Measurements from ENCODE around the gene FOSB. TPM values are rescaled to one million over a fixed set of nuclear protein-coding genes. Genes with fewer than 3 reads are reported as not detected.

FOSB gene
- total RNA-seq, 2 donors from 2014 or later = 967 to 2,209 TPM

- no peaks in the 10 kb centered on the region for H3K36me3 Mint-ChIP-seq (ENCODE audit: low read depth)
- ATAC-seq (no peak), DNase-seq (no peak)
- no peaks in the 10 kb centered on the region for H3K27me3 Mint-ChIP-seq
- H3K4me3 Mint-ChIP-seq = no peak overlapping the region
- peaks cover 9% of the 10 kb centered on the region for H3K4me1 Mint-ChIP-seq
- H3K27ac Mint-ChIP-seq = no peak overlapping the region
- H3K9me3 ChIP-seq (ENCODE audit: control insufficient read depth, low read length, poor library complexity, severe bottlenecking) = no peaks in the 10 kb centered on the region
Measured at GRCh38 chr19:45489216-45489855, 21.5 kb downstream of the FOSB start.

DNA sequence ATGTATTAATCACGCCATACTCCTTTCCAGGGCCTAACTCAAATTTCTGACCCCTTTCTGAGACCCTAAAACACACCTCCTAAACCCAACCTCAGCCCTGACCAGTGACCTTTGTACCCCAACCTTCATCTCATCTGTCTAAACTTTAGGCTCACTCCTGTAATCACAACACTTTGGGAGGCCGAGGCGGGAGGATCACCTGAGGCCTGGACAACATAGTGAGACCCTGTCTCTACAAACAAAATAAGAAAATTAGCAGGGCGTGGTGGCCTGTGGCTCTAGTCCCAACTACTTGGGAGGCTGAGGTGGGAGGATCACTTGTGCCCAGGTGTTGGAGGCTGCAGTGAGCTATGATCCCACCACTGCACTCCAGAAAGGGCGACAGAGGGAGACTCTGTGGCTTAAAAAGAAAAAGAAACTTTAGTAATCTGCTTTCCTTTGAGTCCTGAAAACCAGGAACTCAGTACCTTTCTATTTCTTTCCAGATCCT, 24.4 kb downstream of the FOSB start:
- H3K4me3 Mint-ChIP-seq = no peak overlapping the region
- H3K36me3 Mint-ChIP-seq (ENCODE audit: low read depth) = no peaks in the 10 kb centered on the region
- H3K9me3 ChIP-seq (ENCODE audit: control insufficient read depth, low read length, poor library complexity, severe bottlenecking) = no peaks in the 10 kb centered on the region
- peaks cover 4% of the 10 kb centered on the region for H3K27me3 Mint-ChIP-seq
- DNase-seq (no peak), ATAC-seq (no peak)
- no peak overlapping the region for H3K27ac Mint-ChIP-seq
- H3K4me1 Mint-ChIP-seq = peaks cover 15% of the 10 kb centered on the region

- Mint-ChIP-seq H3K27me3 (peaks cover 4% of the 10 kb centered on the region), H3K4me1 (peaks cover 20% of the 10 kb centered on the region), H3K36me3 (ENCODE audit: low read depth) (no peaks in the 10 kb centered on the region), H3K4me3 (no peak overlapping the region), H3K27ac (no peak overlapping the region)
- no peak for ATAC-seq
- DNase-seq = no peak
- no peaks in the 10 kb centered on the region for H3K9me3 ChIP-seq (ENCODE audit: control insufficient read depth, low read length, poor library complexity, severe bottlenecking)
Measured at GRCh38 chr19:45492627-45493470, 25.1 kb downstream of the FOSB start.

GRCh38 chr19:45494261-45494916, 26.6 kb downstream of the FOSB start:
- DNase-seq (no peak), ATAC-seq (no peak)
- no peaks in the 10 kb centered on the region for H3K9me3 ChIP-seq (ENCODE audit: control insufficient read depth, low read length, poor library complexity, severe bottlenecking)
- Mint-ChIP-seq H3K4me1 (peaks cover 28% of the 10 kb centered on the region), H3K4me3 (no peak overlapping the region), H3K27me3 (peaks cover 4% of the 10 kb centered on the region), H3K27ac (no peak overlapping the region), H3K36me3 (ENCODE audit: low read depth) (no peaks in the 10 kb centered on the region)

DNA sequence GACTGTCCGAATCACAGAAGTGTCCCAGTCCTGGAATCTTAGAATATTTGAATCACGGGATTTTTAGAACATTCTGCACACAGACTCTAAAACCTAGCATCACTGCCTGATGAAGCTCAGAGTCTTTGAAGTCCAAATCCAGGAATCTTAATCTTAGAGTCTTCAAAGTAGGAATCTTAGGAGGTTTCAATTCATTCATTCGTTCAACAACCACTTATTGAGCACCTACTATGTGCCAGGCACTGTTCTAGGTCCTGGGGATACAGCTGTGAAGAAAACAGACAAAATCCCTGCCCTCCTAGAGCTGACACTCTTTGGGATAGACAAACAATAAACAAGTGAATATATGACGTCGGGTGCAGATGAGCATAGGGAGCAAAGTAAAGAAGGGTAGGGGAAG, 27.4 kb downstream of the FOSB start:
- no peaks in the 10 kb centered on the region for H3K36me3 Mint-ChIP-seq (ENCODE audit: low read depth)
- ATAC-seq (no peak), DNase-seq (no peak)
- peaks cover 32% of the 10 kb centered on the region for H3K4me1 Mint-ChIP-seq
- peaks cover 4% of the 10 kb centered on the region for H3K27me3 Mint-ChIP-seq
- H3K9me3 ChIP-seq (ENCODE audit: control insufficient read depth, low read length, poor library complexity, severe bottlenecking) = no peaks in the 10 kb centered on the region
- peak overlapping the region; percentile 95 for H3K4me3 Mint-ChIP-seq
- H3K27ac Mint-ChIP-seq = no peak overlapping the region

DNA sequence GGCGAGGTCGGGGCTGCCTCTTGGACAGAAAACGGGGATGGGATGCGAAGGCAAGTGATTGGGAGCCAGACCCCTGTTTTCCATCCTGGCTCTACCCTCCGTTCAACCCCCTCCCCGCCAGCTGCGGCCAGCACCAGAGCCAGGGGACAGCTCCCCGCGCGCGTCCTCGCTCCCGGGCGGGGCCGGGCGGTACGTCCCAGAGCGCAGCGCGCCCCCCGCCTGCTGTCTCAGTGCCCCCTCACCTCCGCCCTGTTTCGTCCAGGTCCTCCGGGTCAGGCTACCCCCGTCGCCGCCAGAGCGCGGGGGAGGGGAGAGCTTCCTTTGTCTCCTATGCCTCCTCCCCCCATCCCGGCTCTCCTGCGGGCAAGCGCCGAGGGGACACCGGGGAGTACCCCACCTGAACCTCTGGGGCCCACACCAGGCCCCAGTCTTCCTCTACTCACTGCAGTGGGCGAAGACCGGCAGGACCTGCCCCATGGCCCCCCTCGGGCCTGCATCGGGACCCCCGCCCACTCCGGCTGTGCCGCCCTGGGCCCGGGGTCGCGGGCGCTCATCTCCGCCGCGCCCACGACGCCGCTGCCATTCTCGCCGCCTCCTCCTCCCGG, 28.7 kb downstream of the FOSB start:
- H3K27me3 Mint-ChIP-seq = peaks cover 4% of the 10 kb centered on the region
- H3K36me3 Mint-ChIP-seq (ENCODE audit: low read depth) = peaks cover 2% of the 10 kb centered on the region
- ATAC-seq = peak; percentile 14
- H3K27ac Mint-ChIP-seq = peak overlapping the region; percentile 68
- peak overlapping the region; percentile 95 for H3K4me3 Mint-ChIP-seq
- no peaks in the 10 kb centered on the region for H3K9me3 ChIP-seq (ENCODE audit: control insufficient read depth, low read length, poor library complexity, severe bottlenecking)
- H3K4me1 Mint-ChIP-seq = peaks cover 37% of the 10 kb centered on the region
- peak in 1 of 3 donors; percentile 43 for DNase-seq

- Mint-ChIP-seq H3K4me1 (peaks cover 37% of the 10 kb centered on the region), H3K36me3 (ENCODE audit: low read depth) (peaks cover 2% of the 10 kb centered on the region), H3K27ac (peak overlapping the region; percentile 67), H3K4me3 (peak overlapping the region; percentile 95), H3K27me3 (peaks cover 4% of the 10 kb centered on the region)
- H3K9me3 ChIP-seq (ENCODE audit: control insufficient read depth, low read length, poor library complexity, severe bottlenecking) = no peaks in the 10 kb centered on the region
- DNase-seq (no peak), ATAC-seq (no peak)
Measured at GRCh38 chr19:45497791-45498190, 30.0 kb downstream of the FOSB start.

- Mint-ChIP-seq H3K27ac (peak within 1 kb of the TSS; percentile 67), H3K27me3 (peaks cover 4% of the 10 kb centered on the region), H3K4me3 (peak within 1 kb of the TSS; percentile 95), H3K36me3 (ENCODE audit: low read depth) (peaks cover 2% of the 10 kb centered on the region), H3K4me1 (peaks cover 33% of the 10 kb centered on the region)
- H3K9me3 ChIP-seq (ENCODE audit: control insufficient read depth, low read length, poor library complexity, severe bottlenecking) = no peaks in the 10 kb centered on the region
- ATAC-seq = peak; percentile 66
- peak; percentile 50 to 55 (median 52) for DNase-seq
Measured at GRCh38 chr19:45498411-45499195, 30.8 kb downstream of the FOSB start, which contains the start of gene PPM1N. Gene PPM1N, plus strand, starts transcription at chr19:45498443. Its CDS starts 30 bp downstream, at chr19:45498473.

- H3K4me1 Mint-ChIP-seq = peaks cover 33% of the 10 kb centered on the region
Measured at GRCh38 chr19:45499196-45500180, 31.7 kb downstream of the FOSB start.

GRCh38 chr19:45500918-45501729, 33.3 kb downstream of the FOSB start:
- no peaks in the 10 kb centered on the region for H3K27me3 Mint-ChIP-seq
- H3K4me3 Mint-ChIP-seq = no peak overlapping the region
- ATAC-seq (no peak), DNase-seq (no peak)
- peaks cover 31% of the 10 kb centered on the region for H3K4me1 Mint-ChIP-seq
- no peaks in the 10 kb centered on the region for H3K9me3 ChIP-seq (ENCODE audit: control insufficient read depth, low read length, poor library complexity, severe bottlenecking)
- H3K27ac Mint-ChIP-seq = no peak overlapping the region
- H3K36me3 Mint-ChIP-seq (ENCODE audit: low read depth) = peaks cover 2% of the 10 kb centered on the region

More at GRCh38 chr19:45499196-45500180, 31.7 kb downstream of the FOSB start:
- peak; percentile 35 to 59 (median 48) for DNase-seq
- H3K27ac Mint-ChIP-seq = peak overlapping the region; percentile 34
- H3K27me3 Mint-ChIP-seq = peaks cover 4% of the 10 kb centered on the region
- ATAC-seq = peak; percentile 19
- H3K4me3 Mint-ChIP-seq = peak overlapping the region; percentile 61
- H3K9me3 ChIP-seq (ENCODE audit: control insufficient read depth, low read length, poor library complexity, severe bottlenecking) = no peaks in the 10 kb centered on the region
- H3K36me3 Mint-ChIP-seq (ENCODE audit: low read depth) = peaks cover 2% of the 10 kb centered on the region

DNA sequence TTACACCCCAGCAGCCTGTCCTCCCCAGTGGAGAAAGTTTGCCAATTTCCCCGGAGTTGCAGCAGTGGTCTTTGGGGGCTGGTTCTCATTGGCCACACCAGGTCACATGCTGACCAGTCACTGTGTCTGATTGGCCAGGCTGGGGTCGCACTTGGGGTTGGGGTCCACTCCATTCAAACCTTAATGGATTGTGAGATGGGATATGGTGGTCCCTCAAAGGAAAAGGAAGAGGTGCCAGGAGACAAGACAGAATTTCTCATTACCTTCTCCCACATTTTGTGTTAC, 33.9 kb downstream of the FOSB start:
- no peak overlapping the region for H3K27ac Mint-ChIP-seq
- H3K27me3 Mint-ChIP-seq = no peaks in the 10 kb centered on the region
- DNase-seq (no peak), ATAC-seq (no peak)
- H3K4me3 Mint-ChIP-seq = no peak overlapping the region
- peaks cover 2% of the 10 kb centered on the region for H3K36me3 Mint-ChIP-seq (ENCODE audit: low read depth)
- peaks cover 31% of the 10 kb centered on the region for H3K4me1 Mint-ChIP-seq
- H3K9me3 ChIP-seq (ENCODE audit: control insufficient read depth, low read length, poor library complexity, severe bottlenecking) = no peaks in the 10 kb centered on the region
